BJ (cell line): ENCODE results near the gene PCNX2. TPM values are rescaled to one million over a fixed set of nuclear protein-coding genes. Genes with fewer than 3 reads are reported as not detected.

Experiments used
- CTCF ChIA-PET: fragments of 350-600 bp; formaldehyde crosslinking; extraction: SDS; loops from one replicate; lab custom pipeline; 2021; ENCODE audit warnings: antibody characterized with exemption, inconsistent platforms; lab: Yijun Ruan, JAX
- POLR2A ChIA-PET: fragments of 300-600 bp; sonication (Branson Sonifier 250); formaldehyde crosslinking; extraction: SDS; loops from one replicate; lab custom pipeline; 2021; ENCODE audit warnings: antibody characterized with exemption; lab: Charles Lee
- DNase-seq: peaks from one replicate; pipeline ENCODE4 v3.0.0-alpha.2; 2011; ENCODE audit warnings: low read depth
- H3K27me3 ChIP-seq: 2 replicates; pipeline ENCODE4 v1.6.0; 2011; ENCODE audit warnings: low read length; ENCODE audit not compliant: control insufficient read depth, insufficient read depth
- H3K36me3 ChIP-seq: 2 replicates; pipeline ENCODE4 v1.5.1; 2011; ENCODE audit warnings: low read length; ENCODE audit not compliant: control insufficient read depth, insufficient read depth
- H3K4me3 ChIP-seq: 2 replicates; pipeline ENCODE4 v1.5.1; 2011; ENCODE audit warnings: low read depth, mild to moderate bottlenecking, control low read depth, low read length
- polyA plus RNA-seq: library from polyadenylated mRNA; depleted of rRNA; stranded (reverse); fragments of >200 nt; gene quantifications from 2 replicates; pipeline ENCODE4 v1.2.3, GENCODE V29; 2011
- TF ChIP-seq, protein P1 (sequence below): IDR thresholded peaks from 2 replicates; pipeline ENCODE4 v1.5.1; 2011; ENCODE audit warnings: low read depth, mild to moderate bottlenecking, control low read depth, inconsistent platforms, low read length, moderate library complexity; ENCODE audit not compliant: insufficient read depth

PCNX2 gene
- polyA plus RNA-seq, 1 experiment, result 10.1 TPM

DNA sequence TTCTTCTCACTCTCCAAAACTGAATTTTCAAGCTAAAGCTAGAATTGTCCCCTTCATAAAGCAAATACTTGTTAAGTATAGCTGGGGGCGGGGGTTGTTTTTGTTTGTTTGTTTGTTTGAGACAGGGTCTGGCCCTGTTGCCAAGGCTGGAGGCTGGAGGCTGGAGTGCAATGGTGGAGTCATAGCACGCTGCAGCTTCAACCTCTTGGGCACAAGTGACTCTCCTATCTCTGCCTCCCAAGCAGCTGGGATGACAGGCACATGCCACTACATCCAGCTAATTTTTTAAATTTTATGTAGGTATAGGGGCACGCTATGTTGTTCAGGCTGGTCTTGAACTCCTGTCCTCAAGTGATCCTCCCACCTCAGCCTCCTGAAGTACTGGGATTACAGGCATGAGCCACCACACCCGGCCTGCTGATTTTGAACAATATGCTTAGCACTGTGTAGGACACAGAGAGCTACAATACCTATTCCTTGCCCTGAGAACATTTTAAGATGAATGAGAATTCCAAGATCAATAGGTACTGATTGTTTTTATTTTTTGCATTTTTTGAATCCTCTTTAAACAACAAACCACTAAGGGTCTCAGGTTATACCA is 42.2 kb downstream of the PCNX2 start:
- Histone ChIP-seq H3K27me3 (no peaks in the 10 kb centered on the region), H3K36me3 (peaks cover 5% of the 10 kb centered on the region), H3K4me3 (no peak overlapping the region)
- TF ChIP-seq, protein P1, sequence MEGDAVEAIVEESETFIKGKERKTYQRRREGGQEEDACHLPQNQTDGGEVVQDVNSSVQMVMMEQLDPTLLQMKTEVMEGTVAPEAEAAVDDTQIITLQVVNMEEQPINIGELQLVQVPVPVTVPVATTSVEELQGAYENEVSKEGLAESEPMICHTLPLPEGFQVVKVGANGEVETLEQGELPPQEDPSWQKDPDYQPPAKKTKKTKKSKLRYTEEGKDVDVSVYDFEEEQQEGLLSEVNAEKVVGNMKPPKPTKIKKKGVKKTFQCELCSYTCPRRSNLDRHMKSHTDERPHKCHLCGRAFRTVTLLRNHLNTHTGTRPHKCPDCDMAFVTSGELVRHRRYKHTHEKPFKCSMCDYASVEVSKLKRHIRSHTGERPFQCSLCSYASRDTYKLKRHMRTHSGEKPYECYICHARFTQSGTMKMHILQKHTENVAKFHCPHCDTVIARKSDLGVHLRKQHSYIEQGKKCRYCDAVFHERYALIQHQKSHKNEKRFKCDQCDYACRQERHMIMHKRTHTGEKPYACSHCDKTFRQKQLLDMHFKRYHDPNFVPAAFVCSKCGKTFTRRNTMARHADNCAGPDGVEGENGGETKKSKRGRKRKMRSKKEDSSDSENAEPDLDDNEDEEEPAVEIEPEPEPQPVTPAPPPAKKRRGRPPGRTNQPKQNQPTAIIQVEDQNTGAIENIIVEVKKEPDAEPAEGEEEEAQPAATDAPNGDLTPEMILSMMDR, result no peak
- ChIA-PET CTCF (interaction anchor here (0.9 kb wide), 1 partner anchor 8 kb away, joined by 3 read pairs; no protein-coding TSS in a partner anchor), POLR2A (no interaction called here)
- DNase-seq, result no peak

DNA sequence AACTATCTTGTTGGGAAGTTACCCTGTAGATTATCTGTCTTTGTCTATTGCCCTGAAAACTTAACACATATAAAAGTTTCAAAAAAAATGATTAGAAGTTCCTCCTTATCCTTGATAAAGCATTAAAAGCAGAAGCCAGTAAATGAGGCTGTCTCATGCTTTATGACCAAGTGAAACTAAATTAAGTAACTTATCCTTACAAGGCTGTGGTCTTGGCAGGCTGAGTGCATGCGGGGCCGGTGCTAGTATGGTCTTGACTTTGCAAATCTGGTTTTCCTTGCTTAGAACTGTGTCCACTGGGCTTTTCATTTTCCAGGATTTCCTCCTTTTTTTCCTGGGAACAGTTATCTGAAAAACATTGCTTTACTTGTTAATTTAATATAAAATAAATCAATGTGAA is 43.1 kb downstream of the PCNX2 start:
- H3K4me3 ChIP-seq, result no peak overlapping the region
- POLR2A ChIA-PET, result no interaction called here
- H3K36me3 ChIP-seq, result no peaks in the 10 kb centered on the region
- no peaks in the 10 kb centered on the region for H3K27me3 ChIP-seq
- no peak for DNase-seq
- TF ChIP-seq, protein P1, result no peak
- CTCF ChIA-PET, result interaction anchor here (0.9 kb wide), 1 partner anchor 9 kb away, joined by 3 read pairs; no protein-coding TSS in a partner anchor

DNA sequence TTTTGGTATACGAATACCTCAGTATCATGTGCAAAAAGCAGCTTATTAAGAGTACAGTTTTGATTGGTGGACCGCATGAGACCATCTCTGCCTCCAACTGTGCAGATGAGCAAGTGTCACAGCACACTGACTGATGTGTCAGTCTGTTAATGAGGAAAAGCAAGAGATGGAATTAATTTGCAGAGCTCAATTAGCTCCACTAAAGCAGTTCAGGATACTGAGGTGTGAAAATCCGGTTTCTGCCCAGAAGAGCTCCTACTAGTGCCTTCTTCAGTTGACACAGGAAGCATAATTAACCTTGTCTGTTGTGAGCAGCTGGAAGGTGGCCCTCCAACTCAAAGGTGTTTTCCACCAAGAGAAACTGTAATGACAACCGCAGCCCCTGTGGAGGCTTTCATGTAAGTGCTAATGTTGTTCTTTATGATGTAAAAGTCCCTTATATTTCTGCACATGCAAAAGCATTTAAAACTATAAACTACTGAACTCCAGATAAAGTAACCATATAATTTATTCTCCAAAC is 44.3 kb downstream of the PCNX2 start:
- POLR2A ChIA-PET, result no interaction called here
- H3K4me3 ChIP-seq, result no peak overlapping the region
- H3K36me3 ChIP-seq, result no peaks in the 10 kb centered on the region
- TF ChIP-seq, protein P1, result no peak
- no peak for DNase-seq
- CTCF ChIA-PET, result interaction anchor here (1.3 kb wide), 1 partner anchor 9 kb away, joined by 5 read pairs; no protein-coding TSS in a partner anchor
- H3K27me3 ChIP-seq, result no peaks in the 10 kb centered on the region

DNA sequence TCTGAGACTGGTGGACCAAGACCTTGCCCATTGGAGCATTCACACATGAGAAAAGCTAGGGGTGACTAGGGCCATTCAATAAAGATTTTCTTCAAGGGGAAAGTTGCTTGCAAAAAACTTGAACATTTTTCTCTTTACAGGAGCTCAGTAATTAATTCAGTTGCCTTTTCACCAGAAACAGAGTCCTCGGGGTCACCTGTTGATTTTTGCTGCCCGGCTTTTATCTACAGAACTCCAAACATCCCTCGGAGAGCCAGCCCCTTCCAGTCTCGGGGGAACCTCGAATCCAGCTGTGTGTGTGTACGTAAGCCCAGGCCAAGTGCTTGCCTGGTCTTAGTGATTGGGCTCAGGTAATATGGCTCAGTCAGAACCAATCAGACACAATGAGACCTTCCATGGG is 47.5 kb downstream of the PCNX2 start:
- Histone ChIP-seq H3K27me3 (no peaks in the 10 kb centered on the region), H3K4me3 (no peak overlapping the region), H3K36me3 (no peaks in the 10 kb centered on the region)
- no peak for DNase-seq
- TF ChIP-seq, protein P1, result no peak
- CTCF ChIA-PET, result interaction anchor here (1.5 kb wide), 1 partner anchor 8 kb away, joined by 3 read pairs; no protein-coding TSS in a partner anchor
- POLR2A ChIA-PET, result no interaction called here

DNA sequence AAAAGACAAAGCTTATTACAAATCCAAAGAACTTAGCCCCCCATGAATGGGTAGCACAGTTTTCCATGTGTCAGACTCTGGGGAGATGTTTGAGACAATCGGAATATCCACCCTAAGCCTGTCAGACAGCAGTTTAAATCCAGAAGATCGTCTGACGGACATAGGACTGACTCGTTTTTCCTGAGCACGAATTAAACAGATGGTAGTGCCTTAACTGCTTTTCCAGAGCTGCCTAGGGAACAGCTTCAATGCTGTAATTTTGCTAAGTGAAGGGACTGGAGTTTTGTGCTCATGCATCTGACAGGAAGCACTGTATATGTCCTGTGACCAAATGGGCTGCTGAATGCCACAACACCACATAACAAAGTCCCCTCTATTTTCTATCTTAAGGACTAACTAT is 48.6 kb downstream of the PCNX2 start:
- no peak overlapping the region for H3K4me3 ChIP-seq
- TF ChIP-seq, protein P1, result no peak
- ChIA-PET CTCF (no interaction called here), POLR2A (no interaction called here)
- no peak for DNase-seq
- no peaks in the 10 kb centered on the region for H3K27me3 ChIP-seq
- H3K36me3 ChIP-seq, result no peaks in the 10 kb centered on the region
